LNCAP (cell line): Measurements from ENCODE around the gene CFAP43.

Source experiments
- TF ChIP-seq, protein P1 (sequence below): fragments of 450-650 bp; IDR thresholded peaks from 2 replicates; pipeline ENCODE4 v1.5.1; 2017; ENCODE audit warnings: mild to moderate bottlenecking

CFAP43 gene

DNA sequence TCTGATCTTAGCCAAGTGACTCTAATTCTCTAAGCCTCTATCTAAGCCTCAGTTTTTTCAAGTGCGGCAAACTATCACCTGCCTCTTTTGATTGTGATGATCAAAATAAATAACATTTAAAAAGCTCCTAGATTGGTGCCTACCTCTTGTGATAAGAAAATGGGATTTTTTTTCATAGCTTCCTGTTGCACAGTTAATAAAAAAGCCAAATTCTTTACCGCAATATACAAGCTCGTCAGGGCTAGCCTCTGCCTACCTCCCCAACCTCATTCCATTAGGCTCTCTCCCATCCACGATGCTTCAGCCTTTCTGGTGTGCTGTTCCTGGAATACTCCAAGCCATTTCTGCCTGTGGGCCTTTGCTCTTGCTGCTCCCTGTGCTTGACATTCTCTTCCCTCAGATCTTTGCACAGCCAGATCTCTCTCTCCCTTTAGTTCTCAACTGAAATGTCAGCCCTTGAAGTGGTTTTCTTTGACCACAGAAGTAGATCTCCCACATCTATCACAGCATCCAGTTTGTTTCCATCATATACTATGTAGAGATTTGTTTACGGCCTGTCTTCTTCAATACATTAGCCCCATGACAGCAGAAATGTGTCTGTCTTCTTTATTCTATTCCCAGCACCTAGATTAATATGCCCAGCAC lies 61.4 kb downstream of the CFAP43 start:
- TF ChIP-seq, protein P1, sequence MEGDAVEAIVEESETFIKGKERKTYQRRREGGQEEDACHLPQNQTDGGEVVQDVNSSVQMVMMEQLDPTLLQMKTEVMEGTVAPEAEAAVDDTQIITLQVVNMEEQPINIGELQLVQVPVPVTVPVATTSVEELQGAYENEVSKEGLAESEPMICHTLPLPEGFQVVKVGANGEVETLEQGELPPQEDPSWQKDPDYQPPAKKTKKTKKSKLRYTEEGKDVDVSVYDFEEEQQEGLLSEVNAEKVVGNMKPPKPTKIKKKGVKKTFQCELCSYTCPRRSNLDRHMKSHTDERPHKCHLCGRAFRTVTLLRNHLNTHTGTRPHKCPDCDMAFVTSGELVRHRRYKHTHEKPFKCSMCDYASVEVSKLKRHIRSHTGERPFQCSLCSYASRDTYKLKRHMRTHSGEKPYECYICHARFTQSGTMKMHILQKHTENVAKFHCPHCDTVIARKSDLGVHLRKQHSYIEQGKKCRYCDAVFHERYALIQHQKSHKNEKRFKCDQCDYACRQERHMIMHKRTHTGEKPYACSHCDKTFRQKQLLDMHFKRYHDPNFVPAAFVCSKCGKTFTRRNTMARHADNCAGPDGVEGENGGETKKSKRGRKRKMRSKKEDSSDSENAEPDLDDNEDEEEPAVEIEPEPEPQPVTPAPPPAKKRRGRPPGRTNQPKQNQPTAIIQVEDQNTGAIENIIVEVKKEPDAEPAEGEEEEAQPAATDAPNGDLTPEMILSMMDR: no peak

DNA sequence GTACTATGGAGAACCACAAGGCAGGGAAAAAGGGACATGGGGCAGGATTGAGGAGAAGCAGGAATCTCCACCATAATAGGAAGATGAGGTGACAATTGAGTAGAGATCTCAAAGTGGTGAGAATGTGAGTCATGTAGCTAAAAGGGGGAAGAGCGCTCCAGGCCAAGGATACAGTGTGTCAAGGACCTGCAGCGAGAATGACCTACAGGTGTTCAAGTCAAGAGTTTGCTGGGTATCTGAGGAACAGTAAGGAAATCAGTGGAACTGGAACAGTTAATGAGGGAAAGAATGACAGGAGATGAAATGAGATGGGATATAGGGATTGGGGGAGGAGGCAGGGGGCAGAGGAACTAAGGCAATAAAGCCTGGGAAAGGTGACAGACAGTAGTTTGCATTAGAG lies 76.6 kb downstream of the CFAP43 start:
- TF ChIP-seq, protein P1: no peak

DNA sequence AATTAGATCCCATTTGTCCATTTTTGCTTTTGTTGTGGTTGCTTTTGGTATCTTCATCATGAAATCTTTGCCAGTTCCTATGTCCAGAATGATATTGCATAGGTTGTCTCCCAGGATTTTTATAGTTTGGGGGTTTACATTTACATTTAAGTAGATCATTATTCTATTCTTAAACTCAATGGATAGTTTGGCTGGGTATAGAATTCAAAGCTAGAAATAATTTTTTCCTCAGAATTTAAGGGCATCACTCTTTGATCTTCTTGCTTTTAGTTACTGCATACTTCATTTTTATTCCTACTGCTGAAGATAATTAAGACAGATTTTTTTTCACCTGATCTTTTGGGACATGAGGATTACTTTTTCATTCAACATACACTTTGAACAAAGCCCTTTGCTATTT lies 80.4 kb downstream of the CFAP43 start:
- TF ChIP-seq, protein P1: no peak

DNA sequence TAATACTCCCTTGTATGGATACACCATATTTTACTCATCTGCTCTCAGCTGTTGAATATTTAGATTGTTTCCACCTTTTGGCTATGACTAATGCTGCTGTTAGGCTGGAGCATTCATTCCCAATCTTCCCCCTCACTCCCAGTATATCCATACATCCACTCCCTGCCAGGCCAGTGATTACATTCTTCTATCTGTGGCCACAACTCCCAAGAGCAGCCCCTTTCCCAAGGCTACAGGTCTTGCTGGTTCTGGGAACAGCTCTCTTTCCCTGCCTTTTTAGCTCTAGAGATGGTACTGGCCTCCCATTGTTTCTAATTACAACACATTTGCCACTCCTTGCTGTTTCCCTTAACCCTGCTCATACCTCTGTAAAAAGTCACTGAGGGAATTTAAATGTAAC lies 82.0 kb downstream of the CFAP43 start:
- TF ChIP-seq, protein P1: no peak

DNA sequence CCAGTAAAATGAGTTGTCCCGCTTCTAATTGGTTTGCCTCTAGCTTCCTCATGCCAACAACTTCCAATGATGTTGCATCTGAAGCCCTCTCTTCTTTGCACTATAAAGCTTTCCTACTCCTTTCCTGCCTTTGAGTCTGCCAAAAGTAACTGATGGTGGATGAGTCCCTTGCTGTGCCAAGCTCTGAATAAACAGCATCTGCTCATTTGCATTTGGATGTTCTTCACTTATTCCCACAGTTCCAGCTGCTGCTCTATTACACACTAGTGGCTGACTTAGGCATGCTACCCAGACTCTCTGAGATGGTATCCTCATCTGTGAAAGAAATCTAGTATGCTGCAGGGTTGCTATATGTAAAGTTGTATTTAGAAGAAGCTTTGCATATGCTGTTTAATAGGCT lies 85.3 kb downstream of the CFAP43 start:
- TF ChIP-seq, protein P1: no peak

DNA sequence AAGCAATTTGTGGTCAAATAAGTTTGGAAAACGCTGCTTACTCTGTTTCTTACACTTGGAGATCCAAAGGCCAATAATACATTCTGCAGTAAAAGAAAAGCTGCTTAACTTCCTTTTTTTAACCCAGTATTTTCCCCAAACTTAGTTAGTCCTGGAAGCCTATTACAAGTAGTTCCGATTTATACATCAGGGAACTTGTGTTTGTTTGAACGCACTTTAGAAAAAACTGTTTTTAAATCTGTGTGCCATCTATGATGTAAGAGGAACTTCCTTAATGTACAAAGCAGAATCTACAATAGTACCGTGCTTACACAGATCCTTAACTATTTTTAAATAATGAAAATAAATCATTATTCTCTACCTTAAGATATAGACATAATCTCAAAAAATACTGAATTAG lies 87.2 kb downstream of the CFAP43 start:
- TF ChIP-seq, protein P1: no peak

DNA sequence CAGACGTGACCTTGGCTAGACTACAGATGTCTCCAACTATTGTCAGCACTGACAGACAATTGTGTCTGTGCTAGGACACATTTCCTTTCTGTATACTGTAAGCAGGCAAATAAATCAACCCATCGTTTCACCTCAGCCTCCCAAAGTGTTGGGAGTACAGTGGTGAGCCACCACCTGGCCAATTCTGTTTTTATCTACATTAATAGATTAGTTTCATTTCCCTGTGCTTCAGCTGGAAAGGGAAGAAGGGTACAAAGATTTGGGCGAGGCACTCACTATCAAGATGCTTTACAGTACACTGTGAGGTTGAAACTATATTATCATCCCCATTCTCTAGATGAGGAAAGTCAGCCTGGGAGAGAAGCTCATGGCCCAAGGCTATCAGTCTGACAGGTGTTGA lies 88.3 kb downstream of the CFAP43 start:
- TF ChIP-seq, protein P1: no peak

DNA sequence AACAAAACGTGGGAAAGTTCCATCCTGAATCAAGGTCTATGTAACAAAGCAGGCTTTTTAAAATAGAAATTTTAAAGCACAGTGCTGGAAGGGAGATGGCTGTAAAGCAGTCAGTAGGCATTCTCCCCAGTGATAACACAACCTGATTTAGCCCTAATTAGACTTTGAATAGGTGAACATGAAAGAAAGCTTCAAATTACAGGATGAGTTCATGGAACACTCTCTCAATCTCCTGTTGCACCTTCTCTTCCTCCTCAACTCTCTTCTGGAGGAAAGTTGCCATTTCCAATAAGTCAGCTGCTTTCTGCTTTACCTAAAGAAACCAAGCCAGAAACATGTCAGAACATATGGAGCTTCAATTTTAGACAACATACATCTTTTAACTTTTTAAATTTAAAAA lies 90.1 kb downstream of the CFAP43 start:
- TF ChIP-seq, protein P1: no peak
